Measurements from ENCODE around the gene LCE1C.

The LCE1C gene

GRCh38 chr1:152806576-152806975 lies at the start of gene LCE1C:
TSS of gene LCE1C (minus strand) at chr1:152806651. CDS start at chr1:152805478, 1,173 bp downstream.
- TF ChIP-seq CTCF (conservative IDR thresholded peaks at IDR 0.05; ENCODE audit: low read length) = no peak
- no peak within 1 kb of the TSS for H3K4me3 ChIP-seq (ENCODE audit: low read length)
- no peak for DNase-seq (ENCODE audit: low read depth)

GRCh38 chr1:152855661-152856060 lies 49.2 kb upstream of the LCE1C start:
- no peak for TF ChIP-seq CTCF (conservative IDR thresholded peaks at IDR 0.05; ENCODE audit: low read length)
- peak; percentile 41 for DNase-seq (ENCODE audit: low read depth)
- no peak overlapping the region for H3K4me3 ChIP-seq (ENCODE audit: low read length)

- no peak for DNase-seq (ENCODE audit: low read depth)
- no peak for TF ChIP-seq CTCF (conservative IDR thresholded peaks at IDR 0.05; ENCODE audit: low read length)
- H3K4me3 ChIP-seq (ENCODE audit: low read length) = no peak within 1 kb of the TSS
Measured at GRCh38 chr1:152842556-152842955, 36.1 kb upstream of the LCE1C start, which contains the start of gene LCE6A. TSS of gene LCE6A (plus strand) at chr1:152842856. CDS start at chr1:152843521, 665 bp downstream.

GRCh38 chr1:152836870-152837269 lies 30.4 kb upstream of the LCE1C start:
- no peak for TF ChIP-seq CTCF (conservative IDR thresholded peaks at IDR 0.05; ENCODE audit: low read length)
- H3K4me3 ChIP-seq (ENCODE audit: low read length) = no peak overlapping the region
- DNase-seq (ENCODE audit: low read depth) = no peak

GRCh38 chr1:152827173-152827572 lies 20.7 kb upstream of the LCE1C start, which contains the start of gene LCE1A:
TSS of gene LCE1A (plus strand) at chr1:152827473. CDS start at chr1:152827473, 0 bp downstream.
- no peak for TF ChIP-seq CTCF (conservative IDR thresholded peaks at IDR 0.05; ENCODE audit: low read length)
- H3K4me3 ChIP-seq (ENCODE audit: low read length) = no peak within 1 kb of the TSS

GRCh38 chr1:152824964-152825363 lies 18.5 kb upstream of the LCE1C start:
- no peak for TF ChIP-seq CTCF (conservative IDR thresholded peaks at IDR 0.05; ENCODE audit: low read length)
- no peak for DNase-seq (ENCODE audit: low read depth)

More at GRCh38 chr1:152827173-152827572, 20.7 kb upstream of the LCE1C start, which contains the start of gene LCE1A:
- no peak for DNase-seq (ENCODE audit: low read depth)

GRCh38 chr1:152823294-152823693 lies 16.8 kb upstream of the LCE1C start:
- no peak for DNase-seq (ENCODE audit: low read depth)
- TF ChIP-seq CTCF (conservative IDR thresholded peaks at IDR 0.05; ENCODE audit: low read length) = no peak
- H3K4me3 ChIP-seq (ENCODE audit: low read length) = no peak overlapping the region

More at GRCh38 chr1:152824964-152825363, 18.5 kb upstream of the LCE1C start:
- no peak overlapping the region for H3K4me3 ChIP-seq (ENCODE audit: low read length)

Measured in AG10803 (cell line).